ENCODE measurements around the gene IL6. TPM values are rescaled to one million over a fixed set of nuclear protein-coding genes. Genes with fewer than 3 reads are reported as not detected.
"Not testable (repeated sequence)": the region's sequence is repeated elsewhere in the genome, so short reads cannot be mapped to it uniquely, and the experiment has no call there.

The IL6 gene
- total RNA-seq, 2 donors from 2014 or later: 0.34 to 0.76 TPM

- DNase-seq (no peak), ATAC-seq (no peak)
- intact Hi-C loops (cut with DNase I, micrococcal nuclease): no loop called here
Measured at GRCh38 chr7:22759721-22760120, 32.7 kb downstream of the IL6 start.

GRCh38 chr7:22762866-22763265 lies 35.9 kb downstream of the IL6 start:
- ATAC-seq: no peak
- intact Hi-C loops (cut with DNase I, micrococcal nuclease): no loop called here
- DNase-seq: no peak

DNA sequence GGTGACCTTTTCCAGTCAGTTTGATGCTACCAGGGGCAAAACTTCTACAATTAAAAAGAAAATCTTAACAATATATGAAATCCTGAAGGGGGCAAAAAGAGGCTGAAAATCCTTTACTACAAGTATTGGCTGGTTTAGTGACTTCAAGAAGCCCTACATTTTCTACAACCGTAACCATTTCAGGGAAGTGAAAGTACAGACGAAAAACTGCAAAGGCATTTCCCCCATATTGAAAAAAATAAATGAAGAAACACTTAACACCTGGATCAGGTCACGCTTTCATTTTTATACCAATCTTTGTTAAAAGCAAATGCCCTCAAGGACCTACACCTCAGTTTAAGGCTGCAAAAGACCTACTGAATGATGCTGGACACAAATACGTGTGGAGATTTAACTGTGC lies 38.6 kb downstream of the IL6 start:
- intact Hi-C loops (cut with DNase I, micrococcal nuclease): no loop called here
- DNase-seq (no peak), ATAC-seq (no peak)

DNA sequence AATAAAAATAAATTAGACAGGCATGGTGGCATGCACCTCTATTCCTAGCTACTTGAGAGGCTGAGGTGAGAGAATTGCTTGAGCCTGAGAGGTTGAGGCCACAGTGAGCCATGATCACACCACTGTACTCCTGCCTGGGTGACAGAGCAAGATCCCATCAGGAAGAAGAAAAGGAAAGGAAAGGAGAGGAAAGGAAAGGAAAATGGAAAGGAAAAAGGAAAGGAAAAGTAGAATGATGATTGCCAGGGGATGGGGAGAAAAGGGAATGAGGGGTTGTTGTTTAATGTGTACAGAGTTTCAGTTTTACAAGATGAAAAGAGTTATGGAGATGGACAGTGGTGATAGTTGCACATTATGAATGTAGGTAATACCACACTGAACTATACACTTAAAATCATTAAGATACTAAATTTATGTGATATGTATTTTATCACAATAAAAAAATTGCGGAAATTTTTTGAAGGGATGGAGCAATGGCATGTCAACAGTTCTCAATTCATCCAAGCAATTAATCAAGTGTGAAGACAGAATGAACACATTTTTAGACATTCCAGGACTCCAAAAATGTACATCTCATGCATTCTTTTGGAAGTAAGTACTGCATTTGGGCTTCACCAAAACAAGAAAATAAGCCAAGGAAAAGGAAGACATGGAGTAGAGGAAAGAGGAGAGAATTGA lies 44.3 kb downstream of the IL6 start:
- intact Hi-C loops (cut with DNase I, micrococcal nuclease): no loop called here
- no peak for ATAC-seq
- no peak for DNase-seq

DNA sequence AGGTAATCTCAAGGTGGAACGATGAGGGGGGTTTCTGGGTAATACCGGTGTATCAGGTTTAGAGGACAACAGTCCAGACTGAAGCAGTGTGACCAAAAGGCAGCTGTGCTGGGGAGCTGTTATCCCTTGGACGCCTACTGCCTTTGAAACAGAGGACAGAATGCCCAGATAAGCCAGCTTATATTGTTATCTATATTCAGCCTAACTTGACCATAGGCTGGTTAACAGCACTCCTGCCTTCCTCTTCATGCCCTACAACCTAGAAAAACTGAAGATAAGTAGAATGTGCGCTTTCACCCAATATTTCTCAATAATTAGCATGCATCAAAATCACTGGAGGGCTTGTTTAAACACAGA lies 44.9 kb downstream of the IL6 start:
- DNase-seq: no peak
- intact Hi-C loops (cut with DNase I, micrococcal nuclease): no loop called here
- ATAC-seq: no peak

GRCh38 chr7:22772885-22773284 lies 45.9 kb downstream of the IL6 start:
- intact Hi-C loops (cut with DNase I, micrococcal nuclease): no loop called here
- ATAC-seq (no peak), DNase-seq (no peak)

- intact Hi-C loops (cut with DNase I, micrococcal nuclease): no loop called here
- DNase-seq (no peak), ATAC-seq (no peak)
Measured at GRCh38 chr7:22776964-22777363, 50.0 kb downstream of the IL6 start.

DNA sequence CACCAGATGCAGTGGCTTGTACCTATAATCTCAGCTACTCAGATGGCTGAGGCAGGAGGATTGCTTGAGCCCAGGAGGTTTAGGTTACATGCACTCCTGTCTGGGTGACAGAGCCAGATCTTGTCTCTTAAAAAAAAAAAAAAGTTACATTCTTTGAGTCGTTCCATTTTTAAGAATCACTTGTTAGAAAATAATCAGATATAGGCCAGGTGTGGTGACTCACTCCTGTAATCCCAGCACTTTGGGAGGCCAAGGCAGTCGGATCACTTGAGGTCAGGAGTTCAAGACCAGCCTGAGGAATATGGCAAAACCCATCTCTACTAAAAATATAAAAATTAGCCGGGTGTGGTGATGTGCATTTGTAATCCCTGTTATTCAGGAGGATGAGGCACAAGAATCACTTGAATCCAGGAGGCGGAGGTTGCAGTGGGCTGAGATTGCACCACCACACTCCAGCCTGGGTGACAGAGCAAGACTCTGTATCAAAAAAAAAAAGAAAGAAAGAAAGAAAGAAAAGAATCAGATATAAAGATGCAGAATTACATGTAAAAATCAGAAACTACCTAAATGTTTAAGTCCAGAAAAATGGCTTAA lies 52.8 kb downstream of the IL6 start:
- DNase-seq, ATAC-seq: not testable (repeated sequence)
- intact Hi-C loops (cut with DNase I, micrococcal nuclease): loop anchor here in 1 of 2 donors (10.0 kb wide), 1 partner anchor 225 kb away; no protein-coding TSS in a partner anchor

DNA sequence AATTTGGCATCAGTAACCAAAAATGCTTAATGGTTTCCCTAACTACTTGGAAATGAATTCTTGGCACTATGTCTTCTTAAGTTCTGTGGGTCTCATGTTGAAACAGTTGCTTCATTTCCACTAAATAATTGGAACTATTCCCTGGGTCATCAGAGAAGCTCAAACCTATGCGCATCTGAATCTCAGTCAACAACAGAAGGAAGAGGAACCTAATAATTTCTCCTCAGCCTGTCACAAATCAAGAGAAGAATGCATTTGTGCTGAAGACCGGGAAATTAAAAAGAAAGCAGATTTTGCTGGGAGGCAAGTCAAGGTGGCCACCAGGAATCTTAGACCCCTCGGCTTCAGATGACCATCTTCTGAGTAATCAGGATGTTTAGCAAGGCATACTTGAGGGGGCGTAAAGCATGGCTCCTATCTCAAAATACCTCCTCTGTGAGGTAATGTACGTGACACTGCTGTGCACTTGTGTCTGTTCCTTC lies 54.3 kb downstream of the IL6 start:
- DNase-seq (no peak), ATAC-seq (no peak)
- intact Hi-C loops (cut with DNase I, micrococcal nuclease): loop anchor here in 1 of 2 donors (10.0 kb wide), 1 partner anchor 226 kb away; no protein-coding TSS in a partner anchor

Other genes starting within 250 kb of the IL6 start
- gene STEAP1B, start 227.0 kb upstream of the IL6 start, total RNA-seq: under 1 TPM in 1 of 2 donors, not detected in 1; 0.47 TPM
- gene TOMM7, start 95.6 kb downstream of the IL6 start, total RNA-seq: 100 to 1,000 TPM; 207 to 251 TPM